HepG2 (cell line): ENCODE results near the gene DCTN3. TPM values are rescaled to one million over a fixed set of nuclear protein-coding genes. Genes with fewer than 3 reads are reported as not detected.

ENCODE experiments used
- CAMTA2 ChIP-seq: sonication (generic); formaldehyde crosslinking; IDR thresholded peaks from 2 replicates; pipeline ENCODE4 v1.4.0; 2020; ENCODE audit warnings: mild to moderate bottlenecking, missing genetic modification reagents, borderline replicate concordance
- CCDC6 ChIP-seq: sonication (generic); formaldehyde crosslinking; IDR thresholded peaks from 2 replicates; pipeline ENCODE4 v1.8.1; 2022; ENCODE audit warnings: mild to moderate bottlenecking, missing genetic modification reagents, moderate library complexity
- E2F5 ChIP-seq: sonication (generic); formaldehyde crosslinking; conservative IDR thresholded peaks from 2 replicates; pipeline ENCODE4 v1.4.0; 2020; ENCODE audit warnings: missing genetic modification reagents
- GMEB1 ChIP-seq: sonication (generic); formaldehyde crosslinking; IDR thresholded peaks from 2 replicates; pipeline ENCODE4 v1.5.1; 2020; ENCODE audit warnings: missing genetic modification reagents, mild to moderate bottlenecking, borderline replicate concordance
- IRX3 ChIP-seq: sonication (generic); formaldehyde crosslinking; IDR thresholded peaks from 2 replicates; pipeline ENCODE4 v1.8.1; 2023; ENCODE audit warnings: mild to moderate bottlenecking, low read depth, missing genetic modification reagents, borderline replicate concordance
- KDM5A ChIP-seq: fragments of 200-600 bp; sonication (generic); IDR thresholded peaks from 2 replicates; pipeline ENCODE4 v1.7.0; 2018; ENCODE audit warnings: antibody characterized with exemption, mild to moderate bottlenecking, low read length, borderline replicate concordance
- MAX ChIP-seq: IDR thresholded peaks from 2 replicates; pipeline ENCODE4 v1.6.1; 2012; ENCODE audit warnings: inconsistent platforms
- MED8 ChIP-seq: sonication (generic); formaldehyde crosslinking; IDR thresholded peaks from 2 replicates; pipeline ENCODE4 v1.8.1; 2023; ENCODE audit warnings: mild to moderate bottlenecking, missing genetic modification reagents; ENCODE audit not compliant: insufficient replicate concordance
- MIER2 ChIP-seq: IDR thresholded peaks from 2 replicates; pipeline ENCODE4 v1.6.1; 2016; ENCODE audit warnings: missing biosample characterization, missing genetic modification reagents
- MTA3 ChIP-seq: sonication (generic); formaldehyde crosslinking; IDR thresholded peaks from 2 replicates; pipeline ENCODE4 v1.4.0; 2020; ENCODE audit warnings: missing genetic modification reagents
- MYC ChIP-seq: sonication (generic); formaldehyde crosslinking; IDR thresholded peaks from 2 replicates; pipeline ENCODE4 v1.9.0; 2021; ENCODE audit warnings: missing genetic modification reagents, borderline replicate concordance
- TAF15 ChIP-seq: fragments of 200-400 bp; formaldehyde crosslinking; IDR thresholded peaks from one replicate; pipeline ENCODE4 v1.6.1; 2018; ENCODE audit warnings: mild to moderate bottlenecking, low read depth, low read length; ENCODE audit not compliant: poor library complexity, severe bottlenecking
- ZBTB7B ChIP-seq: sonication (generic); formaldehyde crosslinking; IDR thresholded peaks from 2 replicates; pipeline ENCODE4 v1.4.0; 2020; ENCODE audit warnings: missing genetic modification reagents
- ZNF563 ChIP-seq: sonication (generic); formaldehyde crosslinking; IDR thresholded peaks from 2 replicates; pipeline ENCODE4 v1.8.0; 2022; ENCODE audit warnings: mild to moderate bottlenecking, moderate library complexity, missing genetic modification reagents
- polyA plus RNA-seq, 8 experiments: library from polyadenylated mRNA; depleted of rRNA in 3 of 8; stranded (reverse) in 7 of 8; unstranded in 1 of 8; fragments of >200 nt; fragmentation: Illumina TruSeq in 4 of 8; extraction: Trizol in 4 of 8; gene quantifications; 2 replicates each; pipeline versions ENCODE4 v1.2.1 to v1.2.3, GENCODE V29; 2011 to 2016; ENCODE audit warnings: low read depth in 4 of 8, missing spikeins in 1 of 8, mixed read lengths in 1 of 8; ENCODE audit not compliant: insufficient read depth in 1 of 8
- total RNA-seq, 5 experiments: library from RNA; depleted of rRNA; stranded (reverse); fragments of >200 nt; fragmentation: Illumina TruSeq; extraction: Trizol; gene quantifications; 2 replicates each; pipeline ENCODE4 v1.2.3, GENCODE V29; 2016; ENCODE audit warnings: low read depth in 1 of 5
- TF ChIP-seq, protein P1 (sequence below): sonication (generic); formaldehyde crosslinking; conservative IDR thresholded peaks from 2 replicates; pipeline ENCODE4 v1.8.0; 2022; ENCODE audit warnings: low read depth, missing genetic modification reagents
- TF ChIP-seq, protein P2 (sequence below): sonication (generic); formaldehyde crosslinking; IDR thresholded peaks from 2 replicates; pipeline ENCODE4 v1.5.1; 2020; ENCODE audit warnings: mild to moderate bottlenecking, moderate library complexity, missing genetic modification reagents
- TF ChIP-seq, protein P3 (sequence below): sonication (generic); formaldehyde crosslinking; IDR thresholded peaks from 2 replicates; pipeline ENCODE4 v1.4.0; 2020; ENCODE audit warnings: missing genetic modification reagents
- TF ChIP-seq, protein P4 (sequence below): IDR thresholded peaks from 2 replicates; pipeline ENCODE4 v1.6.1; 2018; ENCODE audit warnings: missing genetic modification reagents

The DCTN3 gene
- total and polyA plus RNA-seq, 2 of the 13 experiments (the other 11 are each of a cell fraction or from before 2014, with no cell fraction given): 27.4 to 34.5 TPM

DNA sequence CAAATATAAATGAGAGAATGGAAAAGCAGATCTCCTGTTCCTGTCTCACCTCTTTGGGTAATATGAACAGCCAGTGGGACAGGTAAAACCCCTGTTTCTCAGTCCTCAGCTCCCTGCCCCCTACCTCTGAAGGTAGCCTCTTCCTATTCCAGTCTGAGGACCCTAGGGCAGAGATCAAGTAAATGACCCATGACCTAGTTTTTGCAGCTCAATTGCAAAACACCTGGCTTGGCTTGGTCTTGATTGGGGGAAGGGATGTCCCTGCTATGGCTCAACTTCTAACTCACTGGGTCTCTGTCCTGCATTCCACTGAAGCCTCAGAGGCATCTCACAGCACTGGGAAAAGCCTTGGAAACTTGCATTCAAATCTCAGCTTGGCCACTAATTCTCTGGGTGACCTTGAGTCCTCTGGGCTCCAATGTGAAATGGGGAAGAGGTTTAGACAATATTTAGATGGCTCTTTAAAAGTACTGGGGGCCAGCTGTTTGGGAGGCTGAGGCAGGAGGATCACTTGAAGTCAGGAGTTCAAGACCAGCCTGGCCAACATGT, 24.5 kb upstream of the DCTN3 start (continued):
- TF ChIP-seq MIER2 (CRISPR knock-in tag): no peak
- no peak for TF ChIP-seq ZNF563 (CRISPR knock-in tag)
- no peak for TF ChIP-seq MYC (CRISPR knock-in tag)
- TF ChIP-seq CCDC6: peak; percentile 57; the same call in 1 of the 2 replicates
- TF ChIP-seq, protein P1, sequence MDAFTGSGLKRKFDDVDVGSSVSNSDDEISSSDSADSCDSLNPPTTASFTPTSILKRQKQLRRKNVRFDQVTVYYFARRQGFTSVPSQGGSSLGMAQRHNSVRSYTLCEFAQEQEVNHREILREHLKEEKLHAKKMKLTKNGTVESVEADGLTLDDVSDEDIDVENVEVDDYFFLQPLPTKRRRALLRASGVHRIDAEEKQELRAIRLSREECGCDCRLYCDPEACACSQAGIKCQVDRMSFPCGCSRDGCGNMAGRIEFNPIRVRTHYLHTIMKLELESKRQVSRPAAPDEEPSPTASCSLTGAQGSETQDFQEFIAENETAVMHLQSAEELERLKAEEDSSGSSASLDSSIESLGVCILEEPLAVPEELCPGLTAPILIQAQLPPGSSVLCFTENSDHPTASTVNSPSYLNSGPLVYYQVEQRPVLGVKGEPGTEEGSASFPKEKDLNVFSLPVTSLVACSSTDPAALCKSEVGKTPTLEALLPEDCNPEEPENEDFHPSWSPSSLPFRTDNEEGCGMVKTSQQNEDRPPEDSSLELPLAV: no peak
- TF ChIP-seq MTA3 (CRISPR knock-in tag): no peak
- 0 out of 2 replicates have a peak, but pooled peaks have one; percentile 28 for TF ChIP-seq GMEB1
- TF ChIP-seq CAMTA2 (CRISPR knock-in tag): no peak
- no peak for TF ChIP-seq E2F5
- TF ChIP-seq ZBTB7B (CRISPR knock-in tag): peak; percentile 43; the same call in 1 of the 2 replicates
- no peak for TF ChIP-seq KDM5A
- TF ChIP-seq MED8 (CRISPR knock-in tag): no peak
- no peak for TF ChIP-seq TAF15
- TF ChIP-seq, protein P2, sequence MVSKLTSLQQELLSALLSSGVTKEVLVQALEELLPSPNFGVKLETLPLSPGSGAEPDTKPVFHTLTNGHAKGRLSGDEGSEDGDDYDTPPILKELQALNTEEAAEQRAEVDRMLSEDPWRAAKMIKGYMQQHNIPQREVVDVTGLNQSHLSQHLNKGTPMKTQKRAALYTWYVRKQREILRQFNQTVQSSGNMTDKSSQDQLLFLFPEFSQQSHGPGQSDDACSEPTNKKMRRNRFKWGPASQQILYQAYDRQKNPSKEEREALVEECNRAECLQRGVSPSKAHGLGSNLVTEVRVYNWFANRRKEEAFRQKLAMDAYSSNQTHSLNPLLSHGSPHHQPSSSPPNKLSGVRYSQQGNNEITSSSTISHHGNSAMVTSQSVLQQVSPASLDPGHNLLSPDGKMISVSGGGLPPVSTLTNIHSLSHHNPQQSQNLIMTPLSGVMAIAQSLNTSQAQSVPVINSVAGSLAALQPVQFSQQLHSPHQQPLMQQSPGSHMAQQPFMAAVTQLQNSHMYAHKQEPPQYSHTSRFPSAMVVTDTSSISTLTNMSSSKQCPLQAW (CRISPR knock-in tag): peak; percentile 55
- TF ChIP-seq, protein P3, sequence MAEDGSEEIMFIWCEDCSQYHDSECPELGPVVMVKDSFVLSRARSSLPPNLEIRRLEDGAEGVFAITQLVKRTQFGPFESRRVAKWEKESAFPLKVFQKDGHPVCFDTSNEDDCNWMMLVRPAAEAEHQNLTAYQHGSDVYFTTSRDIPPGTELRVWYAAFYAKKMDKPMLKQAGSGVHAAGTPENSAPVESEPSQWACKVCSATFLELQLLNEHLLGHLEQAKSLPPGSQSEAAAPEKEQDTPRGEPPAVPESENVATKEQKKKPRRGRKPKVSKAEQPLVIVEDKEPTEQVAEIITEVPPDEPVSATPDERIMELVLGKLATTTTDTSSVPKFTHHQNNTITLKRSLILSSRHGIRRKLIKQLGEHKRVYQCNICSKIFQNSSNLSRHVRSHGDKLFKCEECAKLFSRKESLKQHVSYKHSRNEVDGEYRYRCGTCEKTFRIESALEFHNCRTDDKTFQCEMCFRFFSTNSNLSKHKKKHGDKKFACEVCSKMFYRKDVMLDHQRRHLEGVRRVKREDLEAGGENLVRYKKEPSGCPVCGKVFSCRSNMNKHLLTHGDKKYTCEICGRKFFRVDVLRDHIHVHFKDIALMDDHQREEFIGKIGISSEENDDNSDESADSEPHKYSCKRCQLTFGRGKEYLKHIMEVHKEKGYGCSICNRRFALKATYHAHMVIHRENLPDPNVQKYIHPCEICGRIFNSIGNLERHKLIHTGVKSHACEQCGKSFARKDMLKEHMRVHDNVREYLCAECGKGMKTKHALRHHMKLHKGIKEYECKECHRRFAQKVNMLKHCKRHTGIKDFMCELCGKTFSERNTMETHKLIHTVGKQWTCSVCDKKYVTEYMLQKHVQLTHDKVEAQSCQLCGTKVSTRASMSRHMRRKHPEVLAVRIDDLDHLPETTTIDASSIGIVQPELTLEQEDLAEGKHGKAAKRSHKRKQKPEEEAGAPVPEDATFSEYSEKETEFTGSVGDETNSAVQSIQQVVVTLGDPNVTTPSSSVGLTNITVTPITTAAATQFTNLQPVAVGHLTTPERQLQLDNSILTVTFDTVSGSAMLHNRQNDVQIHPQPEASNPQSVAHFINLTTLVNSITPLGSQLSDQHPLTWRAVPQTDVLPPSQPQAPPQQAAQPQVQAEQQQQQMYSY: no peak
- TF ChIP-seq, protein P4, sequence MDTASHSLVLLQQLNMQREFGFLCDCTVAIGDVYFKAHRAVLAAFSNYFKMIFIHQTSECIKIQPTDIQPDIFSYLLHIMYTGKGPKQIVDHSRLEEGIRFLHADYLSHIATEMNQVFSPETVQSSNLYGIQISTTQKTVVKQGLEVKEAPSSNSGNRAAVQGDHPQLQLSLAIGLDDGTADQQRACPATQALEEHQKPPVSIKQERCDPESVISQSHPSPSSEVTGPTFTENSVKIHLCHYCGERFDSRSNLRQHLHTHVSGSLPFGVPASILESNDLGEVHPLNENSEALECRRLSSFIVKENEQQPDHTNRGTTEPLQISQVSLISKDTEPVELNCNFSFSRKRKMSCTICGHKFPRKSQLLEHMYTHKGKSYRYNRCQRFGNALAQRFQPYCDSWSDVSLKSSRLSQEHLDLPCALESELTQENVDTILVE (CRISPR knock-in tag): no peak; the same call in 1 of the 2 replicates
- TF ChIP-seq MAX: peak; percentile 60; the same call in 1 of the 2 replicates
- no peak for TF ChIP-seq IRX3 (CRISPR knock-in tag)
